Muscle layer of colon (tissue), 2 donors: ENCODE data around the gene DCTN3.

ENCODE experiments used
- H3K27ac ChIP-seq: one replicate; pipeline ENCODE4 v1.7.0; 2013; ENCODE audit warnings: low read depth, mild to moderate bottlenecking, low read length, moderate library complexity
- H3K27me3 ChIP-seq, 2 donors: one replicate each; pipeline ENCODE4 v1.7.0; 2013; ENCODE audit warnings: low read length in 2 of 2, mild to moderate bottlenecking in 2 of 2; ENCODE audit not compliant: insufficient read depth in 2 of 2, control insufficient read depth in 1 of 2
- H3K36me3 ChIP-seq: one replicate; pipeline ENCODE4 v1.7.0; 2013; ENCODE audit warnings: mild to moderate bottlenecking, low read length; ENCODE audit not compliant: insufficient read depth
- H3K4me1 ChIP-seq: one replicate; pipeline ENCODE4 v1.7.0; 2013; ENCODE audit warnings: mild to moderate bottlenecking, low read length; ENCODE audit not compliant: insufficient read depth
- H3K4me3 ChIP-seq, 2 donors: one replicate each; pipeline ENCODE4 v1.7.0; 2013; ENCODE audit warnings: low read length in 2 of 2, low read depth in 1 of 2, mild to moderate bottlenecking in 1 of 2, moderate library complexity in 1 of 2
- H3K9ac ChIP-seq: one replicate; pipeline ENCODE4 v1.7.0; 2013; ENCODE audit warnings: low read length
- H3K9me3 ChIP-seq: one replicate; pipeline ENCODE4 v1.7.0; 2013; ENCODE audit warnings: mild to moderate bottlenecking, low read length
- donor health status: abdominal sarcoma.
- donor health status: Adenocarcinoma of cecum.

Gene DCTN3

GRCh38 chr9:34630402-34631154 lies 10.3 kb upstream of the DCTN3 start:
- peaks cover 36 to 40% of the 10 kb centered on the region in 2 donors for H3K27me3 ChIP-seq
- H3K36me3 ChIP-seq = peaks cover 6% of the 10 kb centered on the region
- no peak overlapping the region for H3K9ac ChIP-seq
- H3K4me1 ChIP-seq = peaks cover 16% of the 10 kb centered on the region
- H3K4me3 ChIP-seq = no peak overlapping the region
- H3K9me3 ChIP-seq = no peaks in the 10 kb centered on the region
- H3K27ac ChIP-seq = no peak overlapping the region

GRCh38 chr9:34629491-34629808 lies 9.2 kb upstream of the DCTN3 start:
- peaks cover 45 to 51% of the 10 kb centered on the region in 2 donors for H3K27me3 ChIP-seq
- no peaks in the 10 kb centered on the region for H3K36me3 ChIP-seq
- H3K9ac ChIP-seq = no peak overlapping the region
- peaks cover 15% of the 10 kb centered on the region for H3K4me1 ChIP-seq
- no peak overlapping the region for H3K27ac ChIP-seq
- peak overlapping the region in 1 of 2 donors; percentile 52 for H3K4me3 ChIP-seq
- H3K9me3 ChIP-seq = no peaks in the 10 kb centered on the region

GRCh38 chr9:34628656-34629490 lies 8.6 kb upstream of the DCTN3 start, which contains the start of gene ARID3C:
Gene ARID3C, minus strand, starts transcription at chr9:34629066. Its CDS starts 1,052 bp downstream, at chr9:34628014.
- peak within 1 kb of the TSS; percentile 30 to 52 for H3K4me3 ChIP-seq
- peaks cover 11% of the 10 kb centered on the region for H3K4me1 ChIP-seq
- H3K9me3 ChIP-seq = no peaks in the 10 kb centered on the region
- H3K9ac ChIP-seq = no peak within 1 kb of the TSS
- no peaks in the 10 kb centered on the region for H3K36me3 ChIP-seq
- H3K27ac ChIP-seq = no peak within 1 kb of the TSS
- peaks cover 45 to 57% of the 10 kb centered on the region in 2 donors for H3K27me3 ChIP-seq

- H3K4me3 ChIP-seq = peak overlapping the region in 1 of 2 donors; percentile 29
- H3K27me3 ChIP-seq = peaks cover 51 to 66% of the 10 kb centered on the region in 2 donors
- no peaks in the 10 kb centered on the region for H3K36me3 ChIP-seq
- H3K4me1 ChIP-seq = peaks cover 7% of the 10 kb centered on the region
- no peak overlapping the region for H3K27ac ChIP-seq
- H3K9me3 ChIP-seq = no peaks in the 10 kb centered on the region
- no peak overlapping the region for H3K9ac ChIP-seq
Observed at GRCh38 chr9:34627716-34628655, 7.7 kb upstream of the DCTN3 start.

- H3K4me3 ChIP-seq = no peak overlapping the region
- H3K4me1 ChIP-seq = peaks cover 15% of the 10 kb centered on the region
- no peak overlapping the region for H3K27ac ChIP-seq
- H3K9ac ChIP-seq = no peak overlapping the region
- H3K9me3 ChIP-seq = no peaks in the 10 kb centered on the region
- no peaks in the 10 kb centered on the region for H3K36me3 ChIP-seq
- H3K27me3 ChIP-seq = peaks cover 64 to 85% of the 10 kb centered on the region in 2 donors
Observed at GRCh38 chr9:34625186-34625486, 4.8 kb upstream of the DCTN3 start.

GRCh38 chr9:34624475-34625185 lies 4.3 kb upstream of the DCTN3 start:
- Histone ChIP-seq H3K36me3 (no peaks in the 10 kb centered on the region), H3K9ac (no peak overlapping the region), H3K4me3 (no peak overlapping the region), H3K27ac (no peak overlapping the region), H3K27me3 (peaks cover 64 to 83% of the 10 kb centered on the region in 2 donors), H3K9me3 (no peaks in the 10 kb centered on the region), H3K4me1 (peaks cover 17% of the 10 kb centered on the region)

GRCh38 chr9:34623374-34624235 lies 3.3 kb upstream of the DCTN3 start:
- Histone ChIP-seq H3K4me1 (peaks cover 24% of the 10 kb centered on the region), H3K9me3 (no peaks in the 10 kb centered on the region), H3K9ac (no peak overlapping the region), H3K4me3 (no peak overlapping the region), H3K36me3 (peaks cover under 1% of the 10 kb centered on the region), H3K27ac (no peak overlapping the region), H3K27me3 (peaks cover 57 to 75% of the 10 kb centered on the region in 2 donors)

- Histone ChIP-seq H3K27ac (no peak overlapping the region), H3K9me3 (no peaks in the 10 kb centered on the region), H3K36me3 (peaks cover 47% of the 10 kb centered on the region), H3K27me3 (no peaks in the 10 kb centered on the region), H3K9ac (no peak overlapping the region), H3K4me3 (no peak overlapping the region), H3K4me1 (peaks cover 34% of the 10 kb centered on the region)
Observed at GRCh38 chr9:34615132-34615531, 5.2 kb downstream of the DCTN3 start.

GRCh38 chr9:34612788-34613390 lies 7.4 kb downstream of the DCTN3 start:
- Histone ChIP-seq H3K9ac (peak overlapping the region; percentile 32), H3K27ac (peak overlapping the region; percentile 88), H3K9me3 (no peaks in the 10 kb centered on the region), H3K27me3 (no peaks in the 10 kb centered on the region), H3K36me3 (peaks cover 40% of the 10 kb centered on the region), H3K4me3 (peak overlapping the region; percentile 70 to 76), H3K4me1 (peaks cover 24% of the 10 kb centered on the region)
